HepG2 (cell line): Measurements from ENCODE around the gene INTS14. TPM values are rescaled to one million over a fixed set of nuclear protein-coding genes. Genes with fewer than 3 reads are reported as not detected.

Experiments used
- AHR ChIP-seq: IDR thresholded peaks from 2 replicates; pipeline ENCODE4 v1.6.1; 2018; ENCODE audit warnings: missing genetic modification reagents, missing compliant biosample characterization
- ETV5 ChIP-seq: IDR thresholded peaks from 2 replicates; pipeline ENCODE4 v1.6.1; 2018; ENCODE audit warnings: missing biosample characterization, missing genetic modification reagents, inconsistent platforms, borderline replicate concordance
- FOXM1 ChIP-seq: sonication (generic); formaldehyde crosslinking; IDR thresholded peaks from 2 replicates; pipeline ENCODE4 v1.5.0; 2020; ENCODE audit warnings: missing genetic modification reagents
- NFATC3 ChIP-seq: sonication (generic); formaldehyde crosslinking; IDR thresholded peaks from 2 replicates; pipeline ENCODE4 v1.5.1; 2020; ENCODE audit warnings: mild to moderate bottlenecking, missing genetic modification reagents
- POLR2A ChIP-seq, 2 experiments: IDR thresholded peaks; 2 replicates each; pipeline ENCODE4 v1.6.1; 2011; ENCODE audit warnings: low read depth in 2 of 2, low read length in 2 of 2, mild to moderate bottlenecking in 1 of 2, moderate library complexity in 1 of 2; ENCODE audit not compliant: insufficient read depth in 1 of 2
- RBM22 ChIP-seq: fragments of 200-400 bp; formaldehyde crosslinking; optimal IDR thresholded peaks from 2 replicates; pipeline ENCODE3; 2017; ENCODE audit warnings: mild to moderate bottlenecking, low read length, moderate library complexity
- RXRB ChIP-seq: IDR thresholded peaks from 2 replicates; pipeline ENCODE4 v1.6.1; 2016; ENCODE audit warnings: borderline replicate concordance, missing genetic modification reagents, missing compliant biosample characterization
- SIX1 ChIP-seq: sonication (generic); formaldehyde crosslinking; IDR thresholded peaks from 2 replicates; pipeline ENCODE4 v1.4.0; 2020; ENCODE audit warnings: missing genetic modification reagents, borderline replicate concordance
- ZBTB7A ChIP-seq: sonication (generic); formaldehyde crosslinking; IDR thresholded peaks from 2 replicates; pipeline ENCODE4 v1.8.0; 2022; ENCODE audit warnings: mild to moderate bottlenecking, missing genetic modification reagents
- ZGPAT ChIP-seq: IDR thresholded peaks from 2 replicates; pipeline ENCODE4 v1.6.1; 2016; ENCODE audit warnings: mild to moderate bottlenecking
- ZKSCAN8 ChIP-seq: IDR thresholded peaks from 2 replicates; pipeline ENCODE4 v1.6.1; 2016; ENCODE audit warnings: borderline replicate concordance, missing genetic modification reagents, missing compliant biosample characterization
- ZNF329 ChIP-seq: sonication (generic); formaldehyde crosslinking; IDR thresholded peaks from 2 replicates; pipeline ENCODE4 v1.9.0; 2021; ENCODE audit warnings: low read depth, mild to moderate bottlenecking, missing genetic modification reagents
- ZNF382 ChIP-seq: sonication (generic); formaldehyde crosslinking; IDR thresholded peaks from 2 replicates; pipeline ENCODE4 v1.5.0; 2020; ENCODE audit warnings: missing genetic modification reagents, mild to moderate bottlenecking, borderline replicate concordance
- ZNF572 ChIP-seq: sonication (generic); formaldehyde crosslinking; IDR thresholded peaks from 2 replicates; pipeline ENCODE4 v1.5.1; 2020; ENCODE audit warnings: mild to moderate bottlenecking, missing genetic modification reagents
- ZNF615 ChIP-seq: sonication (generic); formaldehyde crosslinking; IDR thresholded peaks from 2 replicates; pipeline ENCODE4 v1.5.0; 2020; ENCODE audit warnings: mild to moderate bottlenecking, missing genetic modification reagents, borderline replicate concordance
- ZNF619 ChIP-seq: sonication (generic); formaldehyde crosslinking; IDR thresholded peaks from 2 replicates; pipeline ENCODE4 v1.4.0; 2020; ENCODE audit warnings: mild to moderate bottlenecking, missing genetic modification reagents
- ZNF660 ChIP-seq: sonication (generic); formaldehyde crosslinking; IDR thresholded peaks from 2 replicates; pipeline ENCODE4 v1.5.1; 2020; ENCODE audit warnings: mild to moderate bottlenecking, low read depth, missing genetic modification reagents, borderline replicate concordance
- ZNF678 ChIP-seq: sonication (generic); formaldehyde crosslinking; IDR thresholded peaks from 2 replicates; pipeline ENCODE4 v1.4.0; 2020; ENCODE audit warnings: mild to moderate bottlenecking, missing genetic modification reagents
- ZNF790 ChIP-seq: sonication (generic); formaldehyde crosslinking; IDR thresholded peaks from 2 replicates; pipeline ENCODE4 v1.8.0; 2022; ENCODE audit warnings: missing genetic modification reagents, mild to moderate bottlenecking, borderline replicate concordance
- ZNF83 ChIP-seq: sonication (generic); formaldehyde crosslinking; IDR thresholded peaks from 2 replicates; pipeline ENCODE4 v1.4.0; 2020; ENCODE audit warnings: missing genetic modification reagents, mild to moderate bottlenecking, borderline replicate concordance
- polyA plus RNA-seq, 8 experiments: library from polyadenylated mRNA; depleted of rRNA in 3 of 8; stranded (reverse) in 7 of 8; unstranded in 1 of 8; fragments of >200 nt; fragmentation: Illumina TruSeq in 4 of 8; extraction: Trizol in 4 of 8; gene quantifications; 2 replicates each; pipeline versions ENCODE4 v1.2.1 to v1.2.3, GENCODE V29; 2011 to 2016; ENCODE audit warnings: low read depth in 4 of 8, missing spikeins in 1 of 8, mixed read lengths in 1 of 8; ENCODE audit not compliant: insufficient read depth in 1 of 8
- total RNA-seq, 5 experiments: library from RNA; depleted of rRNA; stranded (reverse); fragments of >200 nt; fragmentation: Illumina TruSeq; extraction: Trizol; gene quantifications; 2 replicates each; pipeline ENCODE4 v1.2.3, GENCODE V29; 2016; ENCODE audit warnings: low read depth in 1 of 5
- TF ChIP-seq, protein P1 (sequence below): sonication (generic); formaldehyde crosslinking; IDR thresholded peaks from 2 replicates; pipeline ENCODE4 v1.4.0; 2020; ENCODE audit warnings: missing genetic modification reagents
- TF ChIP-seq, protein P2 (sequence below): sonication (generic); formaldehyde crosslinking; IDR thresholded peaks from 2 replicates; pipeline ENCODE4 v1.4.0; 2020; ENCODE audit warnings: missing genetic modification reagents
- TF ChIP-seq, protein P3 (sequence below): sonication (generic); formaldehyde crosslinking; IDR thresholded peaks from 2 replicates; pipeline ENCODE4 v1.8.1; 2023; ENCODE audit warnings: mild to moderate bottlenecking, missing genetic modification reagents, borderline replicate concordance

Gene INTS14
- total and polyA plus RNA-seq, 2 of the 13 experiments (the other 11 are each of a cell fraction or from before 2014, with no cell fraction given), result 41.4 to 52.0 TPM

DNA sequence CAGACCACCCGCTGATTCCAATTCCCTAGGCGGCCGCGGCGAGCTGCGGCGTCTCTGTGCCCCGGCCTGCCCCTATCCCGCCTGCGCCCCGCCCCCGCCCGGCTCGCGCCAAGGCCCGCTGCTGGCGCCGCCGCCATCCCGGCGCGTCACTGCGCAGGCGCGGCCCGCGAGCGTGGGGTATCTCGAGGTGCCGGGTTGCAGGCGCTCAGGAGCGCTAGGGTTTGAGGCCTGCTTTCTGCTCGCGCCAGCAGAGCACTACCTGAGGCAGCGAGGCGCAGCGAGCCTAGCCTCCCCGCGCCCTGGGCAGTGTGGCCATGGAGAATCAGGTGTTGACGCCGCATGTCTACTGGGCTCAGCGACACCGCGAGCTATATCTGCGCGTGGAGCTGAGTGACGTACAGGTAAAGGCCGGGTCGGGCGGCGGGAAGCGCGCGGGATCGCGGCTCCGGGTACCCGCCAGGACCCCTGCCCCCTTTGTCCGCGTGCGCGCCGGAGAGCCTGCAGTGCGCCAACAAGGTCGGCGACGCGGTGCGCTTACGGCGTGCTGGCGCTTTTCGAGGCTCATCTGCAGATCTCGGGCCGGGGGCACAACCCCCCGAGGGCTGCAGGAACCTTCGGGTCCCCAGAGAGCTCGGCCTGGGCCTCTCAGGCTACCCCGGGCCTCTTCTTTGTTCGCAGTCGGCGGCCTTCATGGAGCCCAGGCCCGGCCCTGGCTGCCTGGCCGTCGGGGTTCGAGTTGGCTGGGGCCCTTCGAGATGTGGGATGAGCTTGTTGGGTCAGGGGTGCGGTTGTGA lies 80.4 kb downstream of the INTS14 start, which contains the start of gene HACD3 (continued):
- TF ChIP-seq, protein P1, sequence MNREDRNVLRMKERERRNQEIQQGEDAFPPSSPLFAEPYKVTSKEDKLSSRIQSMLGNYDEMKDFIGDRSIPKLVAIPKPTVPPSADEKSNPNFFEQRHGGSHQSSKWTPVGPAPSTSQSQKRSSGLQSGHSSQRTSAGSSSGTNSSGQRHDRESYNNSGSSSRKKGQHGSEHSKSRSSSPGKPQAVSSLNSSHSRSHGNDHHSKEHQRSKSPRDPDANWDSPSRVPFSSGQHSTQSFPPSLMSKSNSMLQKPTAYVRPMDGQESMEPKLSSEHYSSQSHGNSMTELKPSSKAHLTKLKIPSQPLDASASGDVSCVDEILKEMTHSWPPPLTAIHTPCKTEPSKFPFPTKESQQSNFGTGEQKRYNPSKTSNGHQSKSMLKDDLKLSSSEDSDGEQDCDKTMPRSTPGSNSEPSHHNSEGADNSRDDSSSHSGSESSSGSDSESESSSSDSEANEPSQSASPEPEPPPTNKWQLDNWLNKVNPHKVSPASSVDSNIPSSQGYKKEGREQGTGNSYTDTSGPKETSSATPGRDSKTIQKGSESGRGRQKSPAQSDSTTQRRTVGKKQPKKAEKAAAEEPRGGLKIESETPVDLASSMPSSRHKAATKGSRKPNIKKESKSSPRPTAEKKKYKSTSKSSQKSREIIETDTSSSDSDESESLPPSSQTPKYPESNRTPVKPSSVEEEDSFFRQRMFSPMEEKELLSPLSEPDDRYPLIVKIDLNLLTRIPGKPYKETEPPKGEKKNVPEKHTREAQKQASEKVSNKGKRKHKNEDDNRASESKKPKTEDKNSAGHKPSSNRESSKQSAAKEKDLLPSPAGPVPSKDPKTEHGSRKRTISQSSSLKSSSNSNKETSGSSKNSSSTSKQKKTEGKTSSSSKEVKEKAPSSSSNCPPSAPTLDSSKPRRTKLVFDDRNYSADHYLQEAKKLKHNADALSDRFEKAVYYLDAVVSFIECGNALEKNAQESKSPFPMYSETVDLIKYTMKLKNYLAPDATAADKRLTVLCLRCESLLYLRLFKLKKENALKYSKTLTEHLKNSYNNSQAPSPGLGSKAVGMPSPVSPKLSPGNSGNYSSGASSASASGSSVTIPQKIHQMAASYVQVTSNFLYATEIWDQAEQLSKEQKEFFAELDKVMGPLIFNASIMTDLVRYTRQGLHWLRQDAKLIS, result peak; percentile 48; the same call in 1 of the 2 replicates
- TF ChIP-seq FOXM1 (CRISPR knock-in tag) (peak; percentile 23; the same call in 1 of the 2 replicates), NFATC3 (CRISPR knock-in tag) (peak; percentile 52; the same call in 1 of the 2 replicates), ZNF572 (no peak), RBM22 (no peak), RXRB (CRISPR knock-in tag) (peak; percentile 48; the same call in 1 of the 2 replicates), ETV5 (CRISPR knock-in tag) (peak; percentile 38), ZNF678 (CRISPR knock-in tag) (peak; percentile 73; the same call in 1 of the 2 replicates), ZNF83 (CRISPR knock-in tag) (no peak), ZBTB7A (CRISPR knock-in tag) (peak; percentile 92), AHR (peak; percentile 89; the same call in 1 of the 2 replicates), ZKSCAN8 (no peak), ZNF790 (peak; percentile 94; the same call in 1 of the 2 replicates), ZNF660 (CRISPR knock-in tag) (no peak), POLR2A (IDR thresholded peaks at IDR 0.05; ENCODE audit: insufficient read depth in 1 of 2, low read depth in 2 of 2, low read length in 2 of 2) (peak; percentile 73 to 77), SIX1 (no peak; the same call in 1 of the 2 replicates), ZNF329 (peak; percentile 32; the same call in 1 of the 2 replicates), ZGPAT (CRISPR knock-in tag) (peak; percentile 85), ZNF382 (CRISPR knock-in tag) (no peak), ZNF619 (peak; percentile 61; the same call in 1 of the 2 replicates), ZNF615 (no peak)
- TF ChIP-seq, protein P2, sequence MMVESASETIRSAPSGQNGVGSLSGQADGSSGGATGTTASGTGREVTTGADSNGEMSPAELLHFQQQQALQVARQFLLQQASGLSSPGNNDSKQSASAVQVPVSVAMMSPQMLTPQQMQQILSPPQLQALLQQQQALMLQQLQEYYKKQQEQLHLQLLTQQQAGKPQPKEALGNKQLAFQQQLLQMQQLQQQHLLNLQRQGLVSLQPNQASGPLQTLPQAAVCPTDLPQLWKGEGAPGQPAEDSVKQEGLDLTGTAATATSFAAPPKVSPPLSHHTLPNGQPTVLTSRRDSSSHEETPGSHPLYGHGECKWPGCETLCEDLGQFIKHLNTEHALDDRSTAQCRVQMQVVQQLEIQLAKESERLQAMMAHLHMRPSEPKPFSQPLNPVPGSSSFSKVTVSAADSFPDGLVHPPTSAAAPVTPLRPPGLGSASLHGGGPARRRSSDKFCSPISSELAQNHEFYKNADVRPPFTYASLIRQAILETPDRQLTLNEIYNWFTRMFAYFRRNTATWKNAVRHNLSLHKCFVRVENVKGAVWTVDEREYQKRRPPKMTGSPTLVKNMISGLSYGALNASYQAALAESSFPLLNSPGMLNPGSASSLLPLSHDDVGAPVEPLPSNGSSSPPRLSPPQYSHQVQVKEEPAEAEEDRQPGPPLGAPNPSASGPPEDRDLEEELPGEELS, result no peak
- TF ChIP-seq, protein P3, sequence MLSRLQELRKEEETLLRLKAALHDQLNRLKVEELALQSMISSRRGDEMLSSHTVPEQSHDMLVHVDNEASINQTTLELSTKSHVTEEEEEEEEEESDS, result no peak
